ENCODE results near the gene CD3D. TPM values are rescaled to one million over a fixed set of nuclear protein-coding genes. Genes with fewer than 3 reads are reported as not detected.
A peak's percentile ranks its signal among the peaks of the same experiment; 100 is the strongest.

Gene CD3D
- total and polyA plus RNA-seq, 2 donors (not counting 3 experiments of a cell fraction or from before 2014, with no cell fraction given) = not detected

DNA sequence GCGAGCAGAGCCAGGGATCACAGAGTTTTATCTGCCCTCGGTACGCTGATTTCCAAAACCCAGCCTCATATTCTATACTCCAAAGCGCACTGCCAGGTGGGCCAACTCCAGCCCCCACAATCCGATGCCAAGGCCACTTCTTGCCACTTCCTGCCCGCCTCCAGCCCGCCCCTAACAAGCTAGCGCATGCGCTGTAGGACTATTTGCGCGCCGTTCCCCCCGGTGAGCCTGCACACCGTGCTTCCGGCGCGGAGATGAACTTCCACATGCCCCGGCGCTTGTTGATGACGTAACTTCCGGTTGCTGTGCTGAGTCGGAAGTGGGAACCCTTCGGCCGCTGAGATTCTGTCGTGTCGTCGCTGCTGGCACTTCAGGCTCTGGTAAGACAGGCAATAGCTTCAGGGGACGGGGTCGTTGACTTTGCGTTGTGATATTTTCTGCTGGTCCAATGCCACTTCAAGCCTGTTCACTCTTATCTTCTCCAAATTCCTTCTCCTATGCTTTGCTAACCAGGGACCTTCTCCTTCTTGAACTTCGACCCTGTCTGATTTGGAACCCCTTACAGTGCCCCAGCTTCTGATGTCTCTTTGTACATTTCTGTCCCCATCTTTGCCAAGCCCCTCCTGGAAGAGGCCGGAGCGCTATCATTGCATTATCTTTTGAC lies 16.9 kb upstream of the CD3D start, which contains the start of gene UBE4A:
UBE4A (plus strand) TSS at position 306 of the 664 bp plus-strand sequence. CDS start 5,481 bp downstream, outside the sequence.
- Histone ChIP-seq H4K20me1 (replicated peaks; ENCODE audit: control insufficient read depth, extremely low read depth, insufficient read depth, low read length) (no peaks in the 10 kb centered on the region), H3K9me3 (replicated peaks; ENCODE audit: control insufficient read depth, insufficient read depth, low read length) (no peaks in the 10 kb centered on the region), H3K9me1 (replicated peaks; ENCODE audit: control insufficient read depth, extremely low read depth, insufficient read depth, low read length) (no peaks in the 10 kb centered on the region), H3K27me3 (ENCODE audit: control insufficient read depth in 2 of 2, insufficient read depth in 2 of 2, low read length in 2 of 2) (no peaks in the 10 kb centered on the region), H3K4me3 (replicated peaks in 1 of 3; ENCODE audit: insufficient read depth in 1 of 3, low read depth in 1 of 3, low read length in 3 of 3) (peak within 1 kb of the TSS; percentile 20 to 71 (median 48)), H3K79me2 (ENCODE audit: control insufficient read depth, insufficient read depth, low read length) (peaks cover 24% of the 10 kb centered on the region), H2AFZ (ENCODE audit: low read depth, low read length) (peak within 1 kb of the TSS; percentile 81), H3K36me3 (ENCODE audit: control insufficient read depth in 2 of 2, extremely low read depth in 1 of 2, insufficient read depth in 2 of 2, low read length in 2 of 2) (no peaks in the 10 kb centered on the region), H3K4me1 (ENCODE audit: control insufficient read depth, extremely low read depth, insufficient read depth, low read length) (peaks cover 6% of the 10 kb centered on the region), H3K27ac (ENCODE audit: insufficient read depth, low read depth, low read length) (no peak within 1 kb of the TSS), H3K4me2 (ENCODE audit: insufficient read depth, low read length) (peak within 1 kb of the TSS; percentile 19), H3K9ac (replicated peaks; ENCODE audit: extremely low read depth, insufficient read depth, low read length) (peak within 1 kb of the TSS; percentile 62)
- intact Hi-C loops (cut with micrococcal nuclease) = no loop called here
- ChIA-PET POLR2A (no interaction called here), CTCF (no interaction called here)
- peak; percentile 96 for FAIRE-seq
- TF ChIP-seq POLR2A (IDR thresholded peaks at IDR 0.05; ENCODE audit: low read depth, low read length) (peak; percentile 97), EZH2 (IDR thresholded peaks at IDR 0.05; ENCODE audit: borderline replicate concordance, low read depth, low read length, severe bottlenecking) (no peak), MYC (IDR thresholded peaks at IDR 0.05; ENCODE audit: low read depth, low read length) (no peak), GATA2 (IDR thresholded peaks at IDR 0.05; ENCODE audit: insufficient read depth, insufficient read length, low read depth, low read length) (no peak), JUN (IDR thresholded peaks at IDR 0.05; ENCODE audit: borderline replicate concordance, insufficient read depth, insufficient read length, low read depth) (peak; percentile 63), POLR2AphosphoS5 (IDR thresholded peaks at IDR 0.05; ENCODE audit: insufficient read depth, low read depth, low read length) (peak; percentile 93), FOS (IDR thresholded peaks at IDR 0.05; ENCODE audit: borderline replicate concordance, insufficient read depth, low read length) (no peak)
- TF ChIP-seq, protein P1, sequence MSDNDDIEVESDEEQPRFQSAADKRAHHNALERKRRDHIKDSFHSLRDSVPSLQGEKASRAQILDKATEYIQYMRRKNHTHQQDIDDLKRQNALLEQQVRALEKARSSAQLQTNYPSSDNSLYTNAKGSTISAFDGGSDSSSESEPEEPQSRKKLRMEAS (IDR thresholded peaks at IDR 0.05; ENCODE audit: insufficient read depth, insufficient read length) = no peak
- TF ChIP-seq, protein P2, sequence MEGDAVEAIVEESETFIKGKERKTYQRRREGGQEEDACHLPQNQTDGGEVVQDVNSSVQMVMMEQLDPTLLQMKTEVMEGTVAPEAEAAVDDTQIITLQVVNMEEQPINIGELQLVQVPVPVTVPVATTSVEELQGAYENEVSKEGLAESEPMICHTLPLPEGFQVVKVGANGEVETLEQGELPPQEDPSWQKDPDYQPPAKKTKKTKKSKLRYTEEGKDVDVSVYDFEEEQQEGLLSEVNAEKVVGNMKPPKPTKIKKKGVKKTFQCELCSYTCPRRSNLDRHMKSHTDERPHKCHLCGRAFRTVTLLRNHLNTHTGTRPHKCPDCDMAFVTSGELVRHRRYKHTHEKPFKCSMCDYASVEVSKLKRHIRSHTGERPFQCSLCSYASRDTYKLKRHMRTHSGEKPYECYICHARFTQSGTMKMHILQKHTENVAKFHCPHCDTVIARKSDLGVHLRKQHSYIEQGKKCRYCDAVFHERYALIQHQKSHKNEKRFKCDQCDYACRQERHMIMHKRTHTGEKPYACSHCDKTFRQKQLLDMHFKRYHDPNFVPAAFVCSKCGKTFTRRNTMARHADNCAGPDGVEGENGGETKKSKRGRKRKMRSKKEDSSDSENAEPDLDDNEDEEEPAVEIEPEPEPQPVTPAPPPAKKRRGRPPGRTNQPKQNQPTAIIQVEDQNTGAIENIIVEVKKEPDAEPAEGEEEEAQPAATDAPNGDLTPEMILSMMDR (IDR thresholded peaks at IDR 0.05; ENCODE audit: extremely low read depth in 1 of 2, insufficient read depth in 1 of 2, low read depth in 1 of 2, low read length in 2 of 2) = no peak
- dilution Hi-C loops (cut with MboI; ENCODE audit: extremely low pct_ligation_motif_present, low sequenced_read_pairs) = no loop called here
- no TSS peak for BruUV-seq (replicated peaks)
- DNase-seq (ENCODE audit: low read depth, low spot score) = peak; percentile 84
